ENCODE measurements around the gene SFMBT2. TPM values are rescaled to one million over a fixed set of nuclear protein-coding genes. Genes with fewer than 3 reads are reported as not detected.

SFMBT2 gene
- total RNA-seq, 1 experiment from 2014 or later = 1.3 TPM

DNA sequence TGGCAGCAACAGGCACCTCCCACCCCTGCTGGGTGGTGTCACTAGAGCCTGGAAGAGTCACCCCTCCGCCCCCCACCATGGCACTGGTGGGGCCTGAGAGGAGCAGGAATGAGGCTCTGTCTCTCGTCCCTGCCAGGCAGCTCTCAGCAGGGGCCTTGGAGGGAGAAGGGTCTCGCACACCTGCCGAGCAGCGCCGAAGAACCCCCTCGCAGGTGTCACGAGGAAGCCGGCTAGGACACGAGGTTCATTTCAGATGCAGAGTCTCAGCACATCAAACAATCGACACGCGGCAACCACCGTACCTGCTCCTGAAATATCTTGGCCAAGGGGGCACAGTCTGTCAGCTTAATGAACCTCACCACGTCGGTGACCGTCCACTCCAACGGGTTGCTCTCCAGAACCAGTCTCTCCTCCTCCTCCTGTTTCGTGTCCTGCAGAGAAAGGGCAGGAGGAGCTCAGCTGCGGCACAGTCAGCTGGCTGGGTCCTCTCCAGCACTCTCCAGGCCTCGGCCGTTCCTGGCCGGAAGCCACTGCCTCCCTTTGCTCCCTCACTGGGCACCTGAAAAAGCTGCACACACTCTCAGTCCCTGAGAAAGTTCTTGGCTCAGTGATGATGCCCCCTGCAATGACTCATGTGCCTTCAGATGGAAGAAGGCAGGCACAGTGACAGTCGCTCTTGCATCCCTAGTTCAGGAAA lies 240.1 kb downstream of the SFMBT2 start:
- no peak for DNase-seq (ENCODE audit: low read depth, low spot score)
- ChIA-PET POLR2A (no interaction called here), CTCF (no interaction called here)
- BruUV-seq (replicated peaks) = no TSS peak
- in situ Hi-C loops (cut with HindIII; ENCODE audit: low pct_unique_long_range_greater_than_20kb, low sequenced_read_pairs) (no loop called here), intact Hi-C loops (cut with micrococcal nuclease; ENCODE audit: unreplicated experiment) (no loop called here)
- Histone ChIP-seq H3K36me3 (ENCODE audit: control insufficient read depth, insufficient read depth, low read length) (no peaks in the 10 kb centered on the region), H3K4me1 (ENCODE audit: control insufficient read depth, insufficient read depth, low read length) (no peaks in the 10 kb centered on the region), H3K4me3 (ENCODE audit: low read depth in 2 of 2, low read length in 2 of 2) (no peak overlapping the region), H3K9me3 (ENCODE audit: control insufficient read depth, insufficient read depth, low read depth, low read length) (no peaks in the 10 kb centered on the region), H3K27ac (ENCODE audit: low read length) (no peak overlapping the region), H3K27me3 (ENCODE audit: control insufficient read depth, insufficient read depth, low read length) (no peaks in the 10 kb centered on the region)
- TF ChIP-seq, protein P1, sequence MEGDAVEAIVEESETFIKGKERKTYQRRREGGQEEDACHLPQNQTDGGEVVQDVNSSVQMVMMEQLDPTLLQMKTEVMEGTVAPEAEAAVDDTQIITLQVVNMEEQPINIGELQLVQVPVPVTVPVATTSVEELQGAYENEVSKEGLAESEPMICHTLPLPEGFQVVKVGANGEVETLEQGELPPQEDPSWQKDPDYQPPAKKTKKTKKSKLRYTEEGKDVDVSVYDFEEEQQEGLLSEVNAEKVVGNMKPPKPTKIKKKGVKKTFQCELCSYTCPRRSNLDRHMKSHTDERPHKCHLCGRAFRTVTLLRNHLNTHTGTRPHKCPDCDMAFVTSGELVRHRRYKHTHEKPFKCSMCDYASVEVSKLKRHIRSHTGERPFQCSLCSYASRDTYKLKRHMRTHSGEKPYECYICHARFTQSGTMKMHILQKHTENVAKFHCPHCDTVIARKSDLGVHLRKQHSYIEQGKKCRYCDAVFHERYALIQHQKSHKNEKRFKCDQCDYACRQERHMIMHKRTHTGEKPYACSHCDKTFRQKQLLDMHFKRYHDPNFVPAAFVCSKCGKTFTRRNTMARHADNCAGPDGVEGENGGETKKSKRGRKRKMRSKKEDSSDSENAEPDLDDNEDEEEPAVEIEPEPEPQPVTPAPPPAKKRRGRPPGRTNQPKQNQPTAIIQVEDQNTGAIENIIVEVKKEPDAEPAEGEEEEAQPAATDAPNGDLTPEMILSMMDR (IDR thresholded peaks at IDR 0.05) = no peak
- no peak for TF ChIP-seq TCF7L2 (IDR thresholded peaks at IDR 0.05; ENCODE audit: low read depth, low read length)
- no peak for TF ChIP-seq POLR2AphosphoS5 (IDR thresholded peaks at IDR 0.05; ENCODE audit: low read depth, low read length)
- TF ChIP-seq SIN3A (IDR thresholded peaks at IDR 0.05; ENCODE audit: borderline replicate concordance, insufficient read depth, low read depth, low read length) = no peak
- TF ChIP-seq, protein P2, sequence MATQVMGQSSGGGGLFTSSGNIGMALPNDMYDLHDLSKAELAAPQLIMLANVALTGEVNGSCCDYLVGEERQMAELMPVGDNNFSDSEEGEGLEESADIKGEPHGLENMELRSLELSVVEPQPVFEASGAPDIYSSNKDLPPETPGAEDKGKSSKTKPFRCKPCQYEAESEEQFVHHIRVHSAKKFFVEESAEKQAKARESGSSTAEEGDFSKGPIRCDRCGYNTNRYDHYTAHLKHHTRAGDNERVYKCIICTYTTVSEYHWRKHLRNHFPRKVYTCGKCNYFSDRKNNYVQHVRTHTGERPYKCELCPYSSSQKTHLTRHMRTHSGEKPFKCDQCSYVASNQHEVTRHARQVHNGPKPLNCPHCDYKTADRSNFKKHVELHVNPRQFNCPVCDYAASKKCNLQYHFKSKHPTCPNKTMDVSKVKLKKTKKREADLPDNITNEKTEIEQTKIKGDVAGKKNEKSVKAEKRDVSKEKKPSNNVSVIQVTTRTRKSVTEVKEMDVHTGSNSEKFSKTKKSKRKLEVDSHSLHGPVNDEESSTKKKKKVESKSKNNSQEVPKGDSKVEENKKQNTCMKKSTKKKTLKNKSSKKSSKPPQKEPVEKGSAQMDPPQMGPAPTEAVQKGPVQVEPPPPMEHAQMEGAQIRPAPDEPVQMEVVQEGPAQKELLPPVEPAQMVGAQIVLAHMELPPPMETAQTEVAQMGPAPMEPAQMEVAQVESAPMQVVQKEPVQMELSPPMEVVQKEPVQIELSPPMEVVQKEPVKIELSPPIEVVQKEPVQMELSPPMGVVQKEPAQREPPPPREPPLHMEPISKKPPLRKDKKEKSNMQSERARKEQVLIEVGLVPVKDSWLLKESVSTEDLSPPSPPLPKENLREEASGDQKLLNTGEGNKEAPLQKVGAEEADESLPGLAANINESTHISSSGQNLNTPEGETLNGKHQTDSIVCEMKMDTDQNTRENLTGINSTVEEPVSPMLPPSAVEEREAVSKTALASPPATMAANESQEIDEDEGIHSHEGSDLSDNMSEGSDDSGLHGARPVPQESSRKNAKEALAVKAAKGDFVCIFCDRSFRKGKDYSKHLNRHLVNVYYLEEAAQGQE (IDR thresholded peaks at IDR 0.05; ENCODE audit: insufficient read depth in 1 of 2, low read depth in 2 of 2, low read length in 1 of 2) = no peak
- ATAC-seq = no peak

GRCh38 chr10:7168414-7168813 lies 242.4 kb downstream of the SFMBT2 start:
- BruUV-seq (replicated peaks) = no TSS peak
- no peaks in the 10 kb centered on the region for H3K36me3 ChIP-seq (ENCODE audit: control insufficient read depth, insufficient read depth, low read length)
- ATAC-seq = no peak
- no peak overlapping the region for H3K27ac ChIP-seq (ENCODE audit: low read length)
- no peaks in the 10 kb centered on the region for H3K4me1 ChIP-seq (ENCODE audit: control insufficient read depth, insufficient read depth, low read length)
- H3K27me3 ChIP-seq (ENCODE audit: control insufficient read depth, insufficient read depth, low read length) = no peaks in the 10 kb centered on the region
- in situ Hi-C loops (cut with HindIII; ENCODE audit: low pct_unique_long_range_greater_than_20kb, low sequenced_read_pairs) (no loop called here), intact Hi-C loops (cut with micrococcal nuclease; ENCODE audit: unreplicated experiment) (no loop called here)
- ChIA-PET POLR2A (no interaction called here), CTCF (no interaction called here)
- DNase-seq (ENCODE audit: low read depth, low spot score) = no peak
- H3K9me3 ChIP-seq (ENCODE audit: control insufficient read depth, insufficient read depth, low read depth, low read length) = no peaks in the 10 kb centered on the region
- no peak overlapping the region for H3K4me3 ChIP-seq (ENCODE audit: low read depth in 2 of 2, low read length in 2 of 2)
- TF ChIP-seq, protein P2 (IDR thresholded peaks at IDR 0.05; ENCODE audit: insufficient read depth in 1 of 2, low read depth in 2 of 2, low read length in 1 of 2) = no peak
- TF ChIP-seq TCF7L2 (IDR thresholded peaks at IDR 0.05; ENCODE audit: low read depth, low read length) (no peak), POLR2AphosphoS5 (IDR thresholded peaks at IDR 0.05; ENCODE audit: low read depth, low read length) (no peak), SIN3A (IDR thresholded peaks at IDR 0.05; ENCODE audit: borderline replicate concordance, insufficient read depth, low read depth, low read length) (no peak)
- TF ChIP-seq, protein P1 (IDR thresholded peaks at IDR 0.05) = no peak

Measured in Panc1 (cell line).